ENCODE measurements around the gene UPK3A.

Gene UPK3A

DNA sequence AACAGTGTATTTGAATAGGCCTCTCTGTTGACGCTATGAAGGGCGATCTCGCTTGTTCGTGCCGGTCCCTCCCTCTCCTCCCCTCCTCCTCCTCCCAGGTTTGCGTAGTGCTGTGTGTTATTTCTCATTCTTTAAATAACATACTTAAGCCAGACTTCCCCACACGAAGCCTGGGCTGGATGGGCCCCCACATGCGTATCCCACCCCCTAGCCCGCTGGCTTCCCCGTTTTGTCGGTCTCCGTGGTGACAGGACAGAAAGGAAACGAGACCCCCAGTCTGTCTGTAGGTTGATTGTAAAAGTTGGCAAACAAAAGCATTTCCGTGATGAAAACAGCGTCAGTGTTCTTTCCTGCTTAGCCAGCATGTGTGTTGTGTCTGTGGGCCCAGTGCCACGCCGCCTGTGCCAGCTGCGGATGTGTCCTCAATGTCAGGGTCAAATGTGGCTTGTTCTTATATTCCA, 52.3 kb downstream of the UPK3A start:
- DNase-seq (ENCODE audit: low read depth) = no peak
- H3K4me3 ChIP-seq (ENCODE audit: control insufficient read depth, low read depth, low read length) = no peak overlapping the region
- no peak for TF ChIP-seq CTCF (conservative IDR thresholded peaks at IDR 0.05; ENCODE audit: control insufficient read depth, insufficient read depth, low read depth, low read length)

- no peak overlapping the region for H3K4me3 ChIP-seq (ENCODE audit: control insufficient read depth, low read depth, low read length)
- DNase-seq (ENCODE audit: low read depth) = no peak
- TF ChIP-seq CTCF (conservative IDR thresholded peaks at IDR 0.05; ENCODE audit: control insufficient read depth, insufficient read depth, low read depth, low read length) = no peak
Measured at GRCh38 chr22:45337536-45337935, 52.8 kb downstream of the UPK3A start.

DNA sequence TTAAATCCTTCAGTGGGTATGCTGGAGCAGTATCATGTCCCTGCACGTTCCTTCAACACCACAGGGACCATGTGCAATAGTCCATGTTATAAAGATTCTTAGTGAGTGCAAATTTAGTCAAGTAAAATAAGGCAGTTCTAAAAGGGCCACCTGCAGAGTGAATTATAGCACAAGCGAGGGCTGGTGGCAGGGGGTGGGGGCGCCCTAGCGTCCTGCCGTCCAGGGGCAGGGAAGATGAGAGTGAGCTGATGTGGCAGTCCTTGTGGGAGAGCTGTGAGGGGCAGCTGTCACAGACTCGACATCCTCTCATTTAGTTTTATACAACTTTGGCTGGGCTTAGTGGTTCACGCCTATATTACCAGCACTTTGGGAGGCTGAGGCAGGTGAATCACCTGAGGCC, 54.0 kb downstream of the UPK3A start:
- H3K4me3 ChIP-seq (ENCODE audit: control insufficient read depth, low read depth, low read length) = no peak overlapping the region
- no peak for DNase-seq (ENCODE audit: low read depth)
- no peak for TF ChIP-seq CTCF (conservative IDR thresholded peaks at IDR 0.05; ENCODE audit: control insufficient read depth, insufficient read depth, low read depth, low read length)

- no peak for DNase-seq (ENCODE audit: low read depth)
- TF ChIP-seq CTCF (conservative IDR thresholded peaks at IDR 0.05; ENCODE audit: control insufficient read depth, insufficient read depth, low read depth, low read length) = no peak
- no peak overlapping the region for H3K4me3 ChIP-seq (ENCODE audit: control insufficient read depth, low read depth, low read length)
Measured at GRCh38 chr22:45340323-45340722, 55.6 kb downstream of the UPK3A start.

DNA sequence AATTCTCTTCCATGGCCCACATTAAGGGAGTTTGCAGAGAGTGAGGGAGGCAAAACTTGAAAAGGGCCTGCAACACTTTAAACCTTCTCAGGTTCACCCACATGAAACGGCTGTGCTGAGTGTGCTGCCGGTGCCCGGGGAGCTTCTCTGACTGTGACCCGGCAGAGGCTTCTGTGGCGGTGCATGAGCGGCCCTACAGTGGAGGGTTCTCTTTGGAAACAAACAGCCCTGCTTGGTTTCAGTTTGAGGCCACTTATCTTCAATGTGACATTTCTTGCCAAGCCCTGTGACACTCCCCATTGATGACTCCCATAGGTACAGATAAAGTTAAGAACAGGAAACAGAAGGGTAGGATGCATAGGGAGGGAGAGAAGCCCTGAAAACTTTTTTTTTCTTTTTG, 56.7 kb downstream of the UPK3A start:
- TF ChIP-seq CTCF (conservative IDR thresholded peaks at IDR 0.05; ENCODE audit: control insufficient read depth, insufficient read depth, low read depth, low read length) = no peak
- no peak overlapping the region for H3K4me3 ChIP-seq (ENCODE audit: control insufficient read depth, low read depth, low read length)
- DNase-seq (ENCODE audit: low read depth) = no peak

DNA sequence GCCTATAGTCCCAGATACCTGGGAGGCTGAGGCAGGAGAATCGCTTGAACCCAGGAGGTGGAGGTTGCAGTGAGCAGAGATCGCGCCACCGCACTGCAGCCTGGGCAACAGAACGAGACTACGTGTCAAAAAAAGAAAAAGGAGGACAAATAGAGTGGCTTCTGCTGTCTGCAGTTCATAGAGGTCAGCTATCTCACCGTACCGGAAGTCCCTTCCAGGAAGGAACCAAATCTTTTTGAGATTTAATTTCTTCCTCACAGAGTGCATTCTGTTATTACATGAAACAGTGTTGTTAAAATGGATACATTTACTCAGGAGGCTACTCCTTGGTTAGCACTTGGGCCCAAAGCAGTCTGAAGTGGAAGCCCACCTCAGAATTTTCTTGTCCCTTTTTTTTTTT, 58.4 kb downstream of the UPK3A start:
- H3K4me3 ChIP-seq (ENCODE audit: control insufficient read depth, low read depth, low read length) = no peak overlapping the region
- no peak for DNase-seq (ENCODE audit: low read depth)
- TF ChIP-seq CTCF (conservative IDR thresholded peaks at IDR 0.05; ENCODE audit: control insufficient read depth, insufficient read depth, low read depth, low read length) = no peak

- DNase-seq (ENCODE audit: low read depth) = peak; percentile 33
- H3K4me3 ChIP-seq (ENCODE audit: control insufficient read depth, low read depth, low read length) = no peak overlapping the region
- peak; percentile 14 for TF ChIP-seq CTCF (conservative IDR thresholded peaks at IDR 0.05; ENCODE audit: control insufficient read depth, insufficient read depth, low read depth, low read length)
Measured at GRCh38 chr22:45344334-45344733, 59.6 kb downstream of the UPK3A start.
